Measurements from ENCODE around the gene C12orf75.
A peak's percentile ranks its signal among the peaks of the same experiment; 100 is the strongest.

C12orf75 gene

DNA sequence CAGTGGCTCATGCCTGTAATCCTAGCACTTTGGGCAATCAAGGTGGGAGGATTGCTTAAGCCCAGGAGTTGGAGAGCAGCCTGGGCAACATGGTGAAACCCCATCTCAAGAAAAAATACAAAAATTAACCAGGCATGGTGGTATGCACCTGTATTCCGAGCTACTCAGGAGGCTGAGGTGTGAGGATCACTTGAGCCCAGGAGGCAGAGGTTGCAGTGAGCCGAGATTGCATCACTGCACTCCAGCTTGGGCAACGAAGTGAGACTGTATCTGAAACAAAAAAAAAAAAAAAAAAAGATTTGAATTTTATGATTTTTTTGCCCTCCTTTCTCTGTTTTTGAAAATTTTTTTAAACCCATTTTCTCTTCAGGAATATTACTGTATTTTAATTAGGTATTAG, 17.7 kb downstream of the C12orf75 start:
- TF ChIP-seq, protein P1, sequence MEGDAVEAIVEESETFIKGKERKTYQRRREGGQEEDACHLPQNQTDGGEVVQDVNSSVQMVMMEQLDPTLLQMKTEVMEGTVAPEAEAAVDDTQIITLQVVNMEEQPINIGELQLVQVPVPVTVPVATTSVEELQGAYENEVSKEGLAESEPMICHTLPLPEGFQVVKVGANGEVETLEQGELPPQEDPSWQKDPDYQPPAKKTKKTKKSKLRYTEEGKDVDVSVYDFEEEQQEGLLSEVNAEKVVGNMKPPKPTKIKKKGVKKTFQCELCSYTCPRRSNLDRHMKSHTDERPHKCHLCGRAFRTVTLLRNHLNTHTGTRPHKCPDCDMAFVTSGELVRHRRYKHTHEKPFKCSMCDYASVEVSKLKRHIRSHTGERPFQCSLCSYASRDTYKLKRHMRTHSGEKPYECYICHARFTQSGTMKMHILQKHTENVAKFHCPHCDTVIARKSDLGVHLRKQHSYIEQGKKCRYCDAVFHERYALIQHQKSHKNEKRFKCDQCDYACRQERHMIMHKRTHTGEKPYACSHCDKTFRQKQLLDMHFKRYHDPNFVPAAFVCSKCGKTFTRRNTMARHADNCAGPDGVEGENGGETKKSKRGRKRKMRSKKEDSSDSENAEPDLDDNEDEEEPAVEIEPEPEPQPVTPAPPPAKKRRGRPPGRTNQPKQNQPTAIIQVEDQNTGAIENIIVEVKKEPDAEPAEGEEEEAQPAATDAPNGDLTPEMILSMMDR (IDR thresholded peaks at IDR 0.05; ENCODE audit: borderline replicate concordance, control extremely low read depth, extremely low read depth, insufficient read depth, missing control alignments) = no peak
- no peak for DNase-seq (ENCODE audit: low spot score)
- in situ Hi-C loops (cut with MboI; ENCODE audit: low sequenced_read_pairs, unreplicated experiment) = no loop called here

DNA sequence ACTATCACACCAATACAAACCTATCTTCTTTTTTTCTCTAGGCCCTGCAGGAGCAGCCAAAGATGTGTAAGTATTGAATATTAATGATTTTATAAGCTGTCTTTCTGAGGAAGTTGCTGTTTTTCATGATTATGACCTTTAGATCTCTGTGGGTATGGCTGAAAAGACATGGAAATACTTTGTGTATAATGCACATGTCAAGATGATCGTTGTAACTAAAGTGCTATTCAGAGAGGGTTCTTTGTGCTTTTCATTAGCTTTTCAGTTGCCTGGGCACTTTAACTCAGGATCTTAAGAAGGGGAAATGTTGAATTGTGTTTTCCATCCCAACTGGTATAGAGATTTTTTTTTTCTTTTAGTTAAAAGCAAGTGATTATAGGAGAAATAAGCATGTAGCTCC, 18.1 kb downstream of the C12orf75 start:
- in situ Hi-C loops (cut with MboI; ENCODE audit: low sequenced_read_pairs, unreplicated experiment) = no loop called here
- TF ChIP-seq, protein P1 (IDR thresholded peaks at IDR 0.05; ENCODE audit: borderline replicate concordance, control extremely low read depth, extremely low read depth, insufficient read depth, missing control alignments) = no peak
- no peak for DNase-seq (ENCODE audit: low spot score)

- DNase-seq (ENCODE audit: low spot score) = no peak
- in situ Hi-C loops (cut with MboI; ENCODE audit: low sequenced_read_pairs, unreplicated experiment) = no loop called here
- TF ChIP-seq, protein P1 (IDR thresholded peaks at IDR 0.05; ENCODE audit: borderline replicate concordance, control extremely low read depth, extremely low read depth, insufficient read depth, missing control alignments) = no peak
These were observed 18.6 kb downstream of the C12orf75 start for GRCh38 chr12:105349138-105349537.

DNA sequence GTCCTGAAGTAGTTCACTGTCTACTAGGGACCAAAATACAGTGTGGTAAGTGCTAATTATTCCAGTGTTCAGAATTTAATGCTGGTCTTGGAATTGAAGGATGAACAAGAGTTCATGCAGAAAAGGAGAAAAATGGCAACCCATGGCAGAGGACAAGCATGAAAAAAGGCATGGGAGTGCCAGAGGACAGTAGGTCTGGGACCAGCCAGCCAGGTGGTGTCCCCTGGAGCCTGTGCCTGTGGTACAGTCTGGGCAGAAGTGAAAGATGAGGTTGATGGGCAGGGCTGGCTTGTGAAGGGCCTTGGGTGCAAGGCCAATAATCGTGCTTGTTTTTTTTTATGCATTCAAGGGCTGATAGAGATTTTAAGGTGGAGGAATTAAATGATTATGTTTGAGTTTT, 21.0 kb downstream of the C12orf75 start:
- no peak for DNase-seq (ENCODE audit: low spot score)
- in situ Hi-C loops (cut with MboI; ENCODE audit: low sequenced_read_pairs, unreplicated experiment) = no loop called here

GRCh38 chr12:105352052-105352451, 21.6 kb downstream of the C12orf75 start:
- TF ChIP-seq, protein P1 (IDR thresholded peaks at IDR 0.05; ENCODE audit: borderline replicate concordance, control extremely low read depth, extremely low read depth, insufficient read depth, missing control alignments) = no peak
- DNase-seq (ENCODE audit: low spot score) = peak; percentile 60

More for the DNA sequence above, 21.0 kb downstream of the C12orf75 start:
- TF ChIP-seq, protein P1 (IDR thresholded peaks at IDR 0.05; ENCODE audit: borderline replicate concordance, control extremely low read depth, extremely low read depth, insufficient read depth, missing control alignments) = no peak

DNA sequence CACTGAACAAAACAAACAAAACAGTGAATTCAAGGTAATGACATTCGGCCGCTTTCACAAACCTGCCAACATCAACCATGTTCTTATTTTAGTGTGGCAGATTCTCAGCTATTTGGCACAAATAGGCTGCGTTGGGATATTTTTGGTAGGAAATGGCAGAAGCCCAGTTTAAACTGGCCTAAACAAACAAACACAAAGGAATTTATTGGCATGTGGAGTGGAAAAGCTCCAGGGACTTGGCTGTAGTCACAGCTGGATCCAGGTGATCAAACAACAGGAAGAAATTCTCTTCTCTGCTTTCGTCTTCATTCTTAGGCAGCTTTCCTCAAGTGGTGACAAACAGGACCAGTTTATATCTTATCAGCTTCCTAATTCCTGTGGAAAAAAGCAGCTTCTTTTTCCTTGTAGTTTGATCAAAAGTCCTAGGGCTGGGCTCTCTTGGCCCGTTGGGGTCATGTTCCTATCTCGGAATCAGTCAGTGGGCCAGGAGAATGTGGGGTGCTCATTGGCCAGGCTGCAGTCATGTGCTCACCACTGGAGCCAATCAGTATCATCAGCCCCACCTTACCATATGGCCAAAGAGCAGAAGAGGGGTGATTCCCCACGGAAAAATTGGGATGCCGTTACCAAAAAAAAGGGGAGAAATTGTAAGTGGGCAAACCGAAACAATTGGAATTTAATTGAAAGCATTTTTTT, 22.6 kb downstream of the C12orf75 start:
- in situ Hi-C loops (cut with MboI; ENCODE audit: low sequenced_read_pairs, unreplicated experiment) = no loop called here
- TF ChIP-seq, protein P1 (IDR thresholded peaks at IDR 0.05; ENCODE audit: borderline replicate concordance, control extremely low read depth, extremely low read depth, insufficient read depth, missing control alignments) = no peak
- DNase-seq (ENCODE audit: low spot score) = no peak

More at GRCh38 chr12:105352052-105352451, 21.6 kb downstream of the C12orf75 start:
- in situ Hi-C loops (cut with MboI; ENCODE audit: low sequenced_read_pairs, unreplicated experiment) = no loop called here
